Activated effector memory CD4-positive, alpha-beta T cell treated with Interleukin-2 at 50 U/mL for 16 hours (primary cell): ENCODE measurements around the gene PBX2.
"Not testable (repeated sequence)": the region's sequence is repeated elsewhere in the genome, so short reads cannot be mapped to it uniquely, and the experiment has no call there.

Source experiments
- DNase-seq: peaks from one replicate; pipeline ENCODE4 v3.0.0-alpha.2; 2020

The PBX2 gene

DNA sequence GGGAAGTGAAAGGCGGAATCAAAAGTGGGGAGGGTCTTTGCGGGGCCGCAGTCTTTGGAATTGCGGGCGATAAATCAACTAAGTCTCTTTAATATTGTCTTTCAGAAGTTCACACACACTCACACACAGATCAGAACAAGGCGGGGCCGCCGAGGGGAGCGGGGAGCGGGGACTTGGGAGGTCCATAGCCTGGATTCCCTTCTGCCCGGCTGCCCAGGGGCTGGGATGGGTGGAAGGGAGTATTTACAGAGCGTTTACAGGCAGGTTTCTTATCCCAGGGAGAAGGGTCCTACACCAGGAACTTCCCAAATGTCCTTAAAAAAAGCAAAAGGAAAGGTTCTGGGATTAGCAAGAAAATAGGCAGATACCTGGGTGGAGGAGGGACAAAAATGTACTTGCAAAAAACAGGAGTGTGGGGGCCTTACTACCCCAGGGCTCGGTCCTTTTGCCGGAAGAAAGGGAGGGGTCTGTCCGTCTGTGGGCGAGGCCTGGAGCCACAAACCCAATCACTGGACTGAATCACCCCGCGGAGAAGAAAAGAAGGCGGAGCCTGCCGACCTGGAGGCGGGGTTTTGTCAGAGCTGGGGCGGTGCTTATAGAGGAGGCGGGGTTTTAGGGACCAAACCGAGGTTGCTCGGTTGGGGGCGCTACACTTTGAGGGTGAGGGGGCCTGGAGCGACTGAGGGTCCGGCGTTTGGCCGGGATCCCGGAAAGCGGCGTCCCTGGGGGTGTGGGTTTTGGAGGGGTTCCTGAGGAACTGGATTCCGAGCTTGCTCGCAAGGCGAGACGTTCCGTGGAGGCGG, 41.5 kb downstream of the PBX2 start:
- peak; percentile 50 for DNase-seq

DNA sequence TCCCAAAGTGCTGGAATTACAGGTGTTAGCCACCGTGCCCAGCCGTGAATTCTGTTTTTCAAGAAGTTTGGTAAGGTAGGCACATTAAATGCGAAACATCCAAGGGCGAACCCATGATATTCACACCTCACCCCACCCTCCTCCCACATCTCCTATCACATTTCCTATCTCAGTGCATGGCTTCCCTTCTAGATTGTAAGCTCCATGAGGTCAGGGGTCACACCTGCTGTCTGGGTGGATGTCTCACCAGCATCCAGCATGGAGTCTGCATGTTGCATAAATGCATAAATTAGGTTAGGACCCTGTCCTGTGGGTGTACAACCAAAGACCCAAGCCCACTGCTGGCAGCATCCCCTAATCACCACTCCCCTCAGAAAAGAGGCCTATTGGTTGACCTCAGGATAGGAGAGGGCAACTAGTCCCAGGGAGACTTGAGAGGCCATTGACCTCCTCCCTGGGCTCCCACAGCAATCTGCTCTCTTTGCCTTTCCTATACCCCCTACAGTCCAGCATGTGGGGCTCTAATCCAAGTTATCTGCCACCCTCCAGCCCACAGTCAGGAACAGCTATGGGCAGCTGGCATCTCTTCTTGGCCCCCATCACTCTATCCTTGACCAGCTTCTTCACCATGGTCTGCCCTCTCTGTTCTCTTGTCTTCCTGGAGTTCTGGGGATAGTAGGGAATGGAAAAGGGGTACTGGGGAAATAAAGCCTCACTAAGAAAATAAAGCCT, 42.4 kb downstream of the PBX2 start:
- no peak for DNase-seq

DNA sequence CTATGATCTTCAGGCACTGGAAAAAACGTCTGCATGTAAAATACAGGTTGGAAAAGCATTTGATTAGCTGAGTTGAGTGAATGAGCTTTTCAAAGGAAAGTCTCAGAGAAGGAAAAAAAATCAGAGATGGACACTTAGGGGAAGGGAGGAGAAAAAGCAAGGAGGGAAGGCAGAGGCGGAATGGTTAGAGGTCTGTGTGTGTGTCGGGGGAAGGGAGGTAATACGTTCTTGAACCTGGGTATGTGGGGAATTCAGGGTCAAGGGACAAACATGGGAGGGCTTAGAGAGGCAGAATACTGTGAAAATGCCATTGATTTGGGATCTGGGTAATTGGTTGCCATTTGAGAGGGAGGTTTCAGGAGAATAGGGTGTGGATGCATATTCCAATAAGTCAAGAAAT, 43.3 kb downstream of the PBX2 start:
- no peak for DNase-seq

DNA sequence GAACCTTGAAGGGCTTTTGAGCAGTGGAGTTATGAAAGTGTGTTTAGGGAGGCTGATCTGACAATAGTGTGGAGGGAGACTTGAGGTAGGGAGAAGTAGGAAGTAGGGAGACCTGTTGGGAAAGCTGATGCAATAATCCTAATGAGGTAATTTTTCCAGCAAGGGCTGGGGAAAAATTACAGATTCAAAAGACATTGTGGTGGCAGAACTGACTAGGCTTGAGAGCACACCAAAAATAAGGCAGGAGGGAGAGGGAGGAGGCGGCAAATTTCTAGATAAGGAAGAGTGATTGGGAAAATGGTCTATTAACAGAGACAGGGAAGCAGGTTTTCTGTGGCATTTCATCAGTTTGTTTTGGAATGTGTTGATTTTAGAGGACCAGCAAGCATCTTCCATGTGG, 43.7 kb downstream of the PBX2 start:
- no peak for DNase-seq

DNA sequence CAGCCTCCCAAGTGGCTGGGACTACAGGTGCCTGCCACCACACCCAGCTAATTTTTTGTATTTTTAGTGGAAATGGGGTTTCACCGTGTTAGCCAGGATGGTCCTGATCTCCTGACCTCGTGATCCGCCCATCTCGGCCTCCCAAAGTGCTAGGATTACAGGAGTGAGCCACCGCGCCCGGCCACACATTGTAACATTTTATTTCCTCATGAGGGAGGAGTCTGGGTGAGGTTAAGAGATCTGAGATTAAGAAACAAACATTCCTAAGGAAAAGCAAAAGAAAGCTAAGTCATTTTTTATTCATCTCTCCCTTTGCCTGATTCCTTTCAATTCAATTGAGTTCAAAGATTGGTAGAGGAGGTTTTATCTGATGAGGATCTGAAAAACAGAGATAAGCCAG, 45.8 kb downstream of the PBX2 start:
- not testable (repeated sequence) for DNase-seq

DNA sequence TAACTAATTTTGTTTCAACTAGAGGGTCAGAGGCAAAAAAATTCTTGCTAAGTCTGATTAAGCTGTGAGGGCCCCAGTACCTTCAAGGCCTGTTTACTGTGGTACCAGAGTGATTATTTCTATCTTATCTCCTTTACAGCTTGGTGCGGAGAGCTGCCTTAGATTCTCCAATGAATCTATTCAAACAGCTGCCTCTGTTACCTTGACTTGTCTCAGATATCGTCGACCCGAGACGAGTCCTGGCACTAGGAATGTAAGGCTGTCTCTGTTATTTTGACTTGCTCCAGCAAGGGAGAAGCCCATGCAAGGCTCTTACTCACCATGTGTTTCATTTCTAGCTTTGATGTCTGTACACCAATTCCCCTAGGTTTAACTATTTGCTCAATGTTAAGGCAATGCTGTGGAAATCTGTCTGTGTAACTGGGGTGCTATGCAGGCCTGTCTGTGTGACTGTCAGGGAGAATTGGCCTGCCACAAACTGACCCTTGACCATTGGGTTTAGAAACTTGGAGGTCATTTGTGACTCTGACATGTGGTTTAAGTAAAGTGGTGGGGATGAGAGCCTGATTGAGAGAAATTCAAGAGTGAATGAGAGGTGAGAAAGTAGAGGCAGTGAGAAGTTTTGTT, 49.5 kb downstream of the PBX2 start:
- no peak for DNase-seq

DNA sequence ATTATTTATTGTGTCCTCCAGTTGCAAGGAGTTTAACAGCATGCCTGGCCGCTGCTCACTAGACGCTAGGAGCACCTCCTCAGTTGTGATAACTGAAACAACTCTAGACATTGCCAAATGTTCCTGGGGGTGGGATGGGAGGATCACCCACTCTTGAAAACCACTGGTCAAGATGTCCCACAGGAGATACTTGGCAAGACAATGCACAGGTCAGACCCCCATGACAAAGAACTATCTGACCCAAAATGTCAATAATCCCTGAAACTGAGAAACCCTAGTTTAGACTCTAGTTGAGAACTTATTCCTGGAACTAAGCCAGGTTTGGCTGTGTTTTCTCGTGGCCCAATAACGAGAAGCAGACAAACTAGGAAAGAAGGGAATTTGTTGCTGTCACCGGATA, 50.4 kb downstream of the PBX2 start:
- DNase-seq = no peak

DNA sequence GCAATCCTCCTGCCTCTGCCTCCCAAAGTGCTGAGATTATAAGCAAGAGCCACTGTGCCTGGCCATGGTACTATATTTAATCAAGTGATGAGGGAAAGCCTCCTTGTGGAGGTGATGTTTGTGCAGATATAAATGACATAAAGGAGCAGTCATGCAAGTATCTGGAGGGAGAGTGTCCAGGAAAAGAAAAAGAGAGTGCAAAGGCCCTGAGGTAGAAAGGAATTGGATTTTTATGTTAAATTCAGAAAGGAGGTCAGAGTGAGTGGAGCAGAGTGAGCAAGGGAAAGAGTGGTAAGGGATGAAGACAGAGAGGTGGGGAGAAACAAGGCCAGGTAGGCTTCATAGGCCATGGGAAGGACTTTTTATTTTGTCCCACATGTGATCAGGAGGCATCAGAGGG, 52.5 kb downstream of the PBX2 start:
- DNase-seq = no peak
